ENCODE results near the gene CYTIP.

DNA sequence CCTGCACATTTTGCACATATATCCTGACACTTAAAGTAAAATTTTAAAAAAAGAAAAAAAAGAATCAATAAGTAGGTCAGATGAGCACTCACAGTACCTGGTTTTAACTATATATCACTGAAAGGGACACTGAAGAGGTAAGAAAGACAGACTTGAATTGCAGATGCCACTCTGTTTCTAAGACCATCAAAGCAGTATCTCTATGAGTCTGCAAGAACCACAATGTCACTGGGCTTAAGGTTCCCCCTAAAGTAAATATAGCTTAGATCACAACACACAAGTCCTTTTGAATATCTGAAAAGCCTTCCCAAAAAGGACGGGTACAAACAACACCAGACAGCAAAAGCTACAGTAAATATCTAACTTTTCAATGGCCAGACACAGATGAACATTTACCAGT is 57.6 kb downstream of the CYTIP start:
- TF ChIP-seq FOXM1 (IDR thresholded peaks at IDR 0.05; ENCODE audit: borderline replicate concordance), result no peak
- TF ChIP-seq FOXK2 (IDR thresholded peaks at IDR 0.05), result no peak
- no peak for TF ChIP-seq SP1 (IDR thresholded peaks at IDR 0.05)
- no peak for TF ChIP-seq ELF4 (IDR thresholded peaks at IDR 0.05)
- TF ChIP-seq CTBP1 (IDR thresholded peaks at IDR 0.05; ENCODE audit: borderline replicate concordance), result no peak
- TF ChIP-seq FOXA1 (IDR thresholded peaks at IDR 0.05), result no peak
- no peak for TF ChIP-seq LEF1 (IDR thresholded peaks at IDR 0.05; ENCODE audit: borderline replicate concordance)
- no peak for TF ChIP-seq L3MBTL2 (conservative IDR thresholded peaks at IDR 0.05)
- no peak for TF ChIP-seq HDGF (IDR thresholded peaks at IDR 0.05; ENCODE audit: borderline replicate concordance)
- no peak for TF ChIP-seq SUZ12 (IDR thresholded peaks at IDR 0.05)
- TF ChIP-seq NFRKB (IDR thresholded peaks at IDR 0.05), result no peak
- TF ChIP-seq BHLHE40 (IDR thresholded peaks at IDR 0.05; ENCODE audit: borderline replicate concordance), result no peak
- TF ChIP-seq, protein P1, sequence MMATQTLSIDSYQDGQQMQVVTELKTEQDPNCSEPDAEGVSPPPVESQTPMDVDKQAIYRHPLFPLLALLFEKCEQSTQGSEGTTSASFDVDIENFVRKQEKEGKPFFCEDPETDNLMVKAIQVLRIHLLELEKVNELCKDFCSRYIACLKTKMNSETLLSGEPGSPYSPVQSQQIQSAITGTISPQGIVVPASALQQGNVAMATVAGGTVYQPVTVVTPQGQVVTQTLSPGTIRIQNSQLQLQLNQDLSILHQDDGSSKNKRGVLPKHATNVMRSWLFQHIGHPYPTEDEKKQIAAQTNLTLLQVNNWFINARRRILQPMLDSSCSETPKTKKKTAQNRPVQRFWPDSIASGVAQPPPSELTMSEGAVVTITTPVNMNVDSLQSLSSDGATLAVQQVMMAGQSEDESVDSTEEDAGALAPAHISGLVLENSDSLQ (IDR thresholded peaks at IDR 0.05), result no peak
- no peak for TF ChIP-seq ARNT (IDR thresholded peaks at IDR 0.05)

Data from HEK293T (cell line).